Measurements from ENCODE around the gene MRPL51.

- TF ChIP-seq, protein P1, sequence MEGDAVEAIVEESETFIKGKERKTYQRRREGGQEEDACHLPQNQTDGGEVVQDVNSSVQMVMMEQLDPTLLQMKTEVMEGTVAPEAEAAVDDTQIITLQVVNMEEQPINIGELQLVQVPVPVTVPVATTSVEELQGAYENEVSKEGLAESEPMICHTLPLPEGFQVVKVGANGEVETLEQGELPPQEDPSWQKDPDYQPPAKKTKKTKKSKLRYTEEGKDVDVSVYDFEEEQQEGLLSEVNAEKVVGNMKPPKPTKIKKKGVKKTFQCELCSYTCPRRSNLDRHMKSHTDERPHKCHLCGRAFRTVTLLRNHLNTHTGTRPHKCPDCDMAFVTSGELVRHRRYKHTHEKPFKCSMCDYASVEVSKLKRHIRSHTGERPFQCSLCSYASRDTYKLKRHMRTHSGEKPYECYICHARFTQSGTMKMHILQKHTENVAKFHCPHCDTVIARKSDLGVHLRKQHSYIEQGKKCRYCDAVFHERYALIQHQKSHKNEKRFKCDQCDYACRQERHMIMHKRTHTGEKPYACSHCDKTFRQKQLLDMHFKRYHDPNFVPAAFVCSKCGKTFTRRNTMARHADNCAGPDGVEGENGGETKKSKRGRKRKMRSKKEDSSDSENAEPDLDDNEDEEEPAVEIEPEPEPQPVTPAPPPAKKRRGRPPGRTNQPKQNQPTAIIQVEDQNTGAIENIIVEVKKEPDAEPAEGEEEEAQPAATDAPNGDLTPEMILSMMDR (IDR thresholded peaks at IDR 0.05 in 2 of 3, conservative IDR thresholded peaks at IDR 0.05 in 1 of 3; ENCODE audit: borderline replicate concordance in 1 of 3, insufficient read depth in 1 of 3, low read depth in 2 of 3, low read length in 2 of 3), result no peak
- TF ChIP-seq SIN3A (IDR thresholded peaks at IDR 0.05; ENCODE audit: low read depth), result no peak
These were observed 48.1 kb downstream of the MRPL51 start, which contains the start of gene CD27 for GRCh38 chr12:6444704-6445688.

Data from HCT116 (cell line).